GM15510 (cell line): ENCODE measurements around the gene RFTN2.

Experiments
- POLR2A ChIP-seq: IDR thresholded peaks from 3 replicates; pipeline ENCODE4 v1.6.1; 2011; ENCODE audit warnings: borderline replicate concordance; ENCODE audit not compliant: insufficient read length; ENCODE audit errors: extremely low read depth

RFTN2 gene, protein sequence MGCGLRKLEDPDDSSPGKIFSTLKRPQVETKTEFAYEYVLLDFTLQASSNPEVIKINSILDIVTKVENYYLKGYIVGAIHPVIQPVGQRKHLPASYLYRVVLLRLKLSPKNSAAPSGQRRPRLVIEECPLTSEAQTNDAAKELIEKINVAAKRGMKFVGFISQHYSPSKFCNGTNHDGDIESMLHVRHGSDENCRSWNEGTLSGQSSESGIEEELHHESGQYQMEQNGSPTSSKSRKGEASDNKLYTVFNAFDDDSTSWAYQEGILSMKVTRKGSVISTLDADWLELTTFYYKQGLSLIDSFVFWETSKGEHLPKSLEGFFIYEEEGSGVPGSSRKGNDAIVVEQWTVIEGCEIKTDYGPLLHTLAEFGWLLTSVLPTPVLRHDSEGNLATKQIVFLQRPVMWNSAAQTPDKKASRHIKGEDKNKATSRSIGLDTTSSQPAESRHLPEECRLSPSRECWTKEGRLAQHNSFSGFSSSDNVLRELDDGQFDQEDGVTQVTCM

DNA sequence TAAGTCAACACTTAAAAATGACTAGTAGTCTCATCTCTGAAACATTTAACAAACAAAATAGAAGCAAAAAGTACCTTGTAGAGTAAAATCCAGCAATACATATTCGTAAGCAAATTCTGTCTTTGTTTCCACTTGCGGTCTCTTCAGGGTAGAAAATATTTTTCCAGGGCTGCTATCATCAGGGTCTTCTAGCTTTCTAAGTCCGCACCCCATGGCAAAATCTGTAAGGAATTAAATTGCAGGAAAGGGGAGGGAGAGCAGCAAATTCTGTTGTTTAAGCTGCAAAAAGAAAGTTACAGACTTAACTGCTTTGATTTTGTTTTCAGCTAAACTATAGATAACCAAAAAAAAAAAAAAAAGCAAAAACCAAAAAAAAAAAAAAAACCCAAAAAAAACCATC, at the start of gene RFTN2:
RFTN2 (minus strand) TSS at position 342 of the 400 bp plus-strand sequence; CDS start at position 213, 129 bp downstream.
- TF ChIP-seq POLR2A: no peak

DNA sequence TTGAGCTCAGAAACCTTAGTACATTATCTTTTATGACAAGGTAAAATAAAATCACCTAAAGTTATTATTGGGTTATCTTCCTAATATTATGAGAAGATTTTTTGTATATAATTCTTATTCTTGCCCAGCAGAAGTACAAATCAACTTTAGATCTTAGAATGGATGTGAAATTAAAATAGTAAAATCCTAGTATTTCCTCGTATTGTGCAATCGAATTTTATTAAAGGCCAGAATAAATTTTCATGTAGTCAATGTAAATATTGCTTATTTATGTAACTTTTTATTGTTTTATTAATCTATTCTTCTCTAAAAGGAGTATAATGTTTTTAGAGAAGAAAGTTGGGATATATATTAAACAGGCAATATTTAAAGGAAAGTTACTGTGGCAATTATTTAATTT, 42.5 kb upstream of the RFTN2 start:
- TF ChIP-seq POLR2A: no peak

DNA sequence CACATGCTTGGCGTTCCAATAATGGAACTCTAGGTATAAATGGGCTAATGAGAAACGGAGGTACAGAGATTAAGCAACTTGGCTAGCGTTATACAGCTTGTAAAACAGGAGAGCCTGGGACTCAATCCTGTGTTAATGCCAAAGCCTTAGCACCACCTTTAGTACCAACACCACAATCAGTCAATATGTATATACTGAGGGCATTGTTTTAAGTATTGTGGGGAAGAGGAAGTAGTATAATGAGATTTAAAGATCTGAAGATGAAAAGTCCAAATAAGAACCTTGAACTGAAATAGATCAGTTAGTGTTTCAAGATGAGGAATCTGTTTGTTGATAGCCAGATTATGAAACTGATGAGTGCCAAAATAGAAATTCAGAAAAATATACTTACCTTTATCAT, 37.9 kb upstream of the RFTN2 start:
- TF ChIP-seq POLR2A: no peak

GRCh38 chr2:197711578-197711977, 36.2 kb upstream of the RFTN2 start:
- no peak for TF ChIP-seq POLR2A

GRCh38 chr2:197710424-197711042, 35.1 kb upstream of the RFTN2 start:
- TF ChIP-seq POLR2A: no peak

- TF ChIP-seq POLR2A: no peak
Measured at GRCh38 chr2:197708331-197708730, 32.9 kb upstream of the RFTN2 start.

- no peak for TF ChIP-seq POLR2A
Measured at GRCh38 chr2:197707316-197708213, 32.2 kb upstream of the RFTN2 start.

DNA sequence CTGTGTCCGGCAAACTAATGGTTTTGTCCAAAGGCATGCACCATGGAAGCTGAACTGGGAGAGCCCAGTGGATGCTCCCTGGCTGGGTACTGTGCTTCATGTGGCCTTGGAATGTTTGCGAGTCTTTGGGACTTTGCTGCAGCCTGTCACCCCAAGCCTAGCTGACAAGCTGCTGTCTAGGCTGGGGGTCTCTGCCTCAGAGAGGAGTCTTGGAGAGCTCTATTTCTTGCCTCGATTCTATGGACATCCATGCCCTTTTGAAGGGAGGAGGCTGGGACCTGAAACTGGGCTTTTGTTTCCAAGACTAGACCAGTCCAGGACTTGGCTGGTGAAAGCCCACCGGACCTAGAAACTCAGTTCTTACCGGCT, 31.4 kb upstream of the RFTN2 start:
- no peak for TF ChIP-seq POLR2A

- no peak for TF ChIP-seq POLR2A
Measured at GRCh38 chr2:197705912-197706838, 30.8 kb upstream of the RFTN2 start.

- TF ChIP-seq POLR2A: peak; percentile 93
Measured at GRCh38 chr2:197705121-197705911, 29.9 kb upstream of the RFTN2 start, which contains the start of gene MARS2. Gene MARS2, plus strand, starts transcription at chr2:197705369. Its CDS starts 37 bp downstream, at chr2:197705406.

DNA sequence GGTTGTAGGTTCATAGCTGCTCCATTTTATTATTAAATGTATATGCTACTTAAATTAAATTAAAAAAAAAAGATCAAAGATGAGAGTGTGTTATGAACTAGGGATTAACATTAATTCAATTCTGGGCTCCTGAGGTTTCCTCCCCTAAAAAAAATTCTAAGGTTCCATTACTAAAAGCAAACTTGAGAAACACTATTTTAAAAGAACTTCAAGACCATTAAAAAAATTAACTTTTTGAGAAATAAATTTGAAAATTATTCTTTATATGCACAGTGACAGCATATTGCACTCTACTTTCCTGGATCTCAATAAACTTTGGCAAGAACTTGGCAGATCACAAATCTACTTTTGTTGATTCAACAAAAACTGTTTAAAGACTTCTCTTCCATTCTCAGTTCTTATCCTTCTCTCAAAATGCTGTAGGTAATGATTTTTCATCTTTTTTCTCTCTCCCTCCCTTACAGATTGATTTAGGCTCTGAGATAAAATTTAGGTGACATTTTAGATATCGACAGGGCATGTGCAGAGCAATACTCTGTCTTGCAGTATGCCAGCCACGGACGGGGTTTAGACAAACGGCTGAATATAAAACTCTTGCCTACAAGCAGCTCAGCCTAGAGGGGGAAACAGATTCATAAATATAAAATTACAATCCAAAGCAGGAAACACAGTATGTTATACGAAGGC, 29.2 kb upstream of the RFTN2 start:
- no peak for TF ChIP-seq POLR2A

DNA sequence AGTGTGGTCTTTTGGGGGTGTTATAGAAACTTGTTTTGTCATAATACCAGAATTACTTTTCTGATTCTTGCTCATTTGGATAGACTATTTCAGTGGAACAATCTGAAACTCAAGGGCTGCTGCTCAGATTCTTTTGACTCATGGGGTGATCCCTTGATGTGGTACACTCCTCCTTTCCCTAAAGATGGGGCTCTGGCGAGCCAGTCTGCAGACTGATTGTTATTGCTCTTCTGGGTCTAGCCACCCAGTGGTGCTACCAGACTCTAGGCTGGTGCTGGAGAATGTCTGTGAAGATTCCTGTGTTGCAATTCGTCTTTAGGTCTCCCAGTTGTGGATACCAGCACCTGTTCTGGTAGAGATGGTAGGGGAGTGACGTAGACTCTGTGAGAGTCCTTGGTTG, 25.6 kb upstream of the RFTN2 start:
- TF ChIP-seq POLR2A: no peak
